Muscle layer of duodenum (tissue), 2 donors: ENCODE data around the gene EPHA6.
"Not testable (repeated sequence)": the region's sequence is repeated elsewhere in the genome, so short reads cannot be mapped to it uniquely, and the experiment has no call there.

Experiments
- H3K27ac ChIP-seq: one replicate; pipeline ENCODE4 v1.7.0; 2013; ENCODE audit warnings: mild to moderate bottlenecking, low read length
- H3K27me3 ChIP-seq: one replicate; pipeline ENCODE4 v1.7.0; 2013; ENCODE audit warnings: low read depth, mild to moderate bottlenecking, control low read depth, low read length
- H3K36me3 ChIP-seq, 2 donors: one replicate each; pipeline ENCODE4 v1.7.0; 2013; ENCODE audit warnings: low read length in 2 of 2, control low read depth in 1 of 2, mild to moderate bottlenecking in 1 of 2; ENCODE audit not compliant: insufficient read depth in 2 of 2, control insufficient read depth in 1 of 2
- H3K4me1 ChIP-seq, 2 donors: one replicate each; pipeline ENCODE4 v1.7.0; 2013; ENCODE audit warnings: low read length in 2 of 2, mild to moderate bottlenecking in 2 of 2, control low read depth in 1 of 2, moderate library complexity in 1 of 2; ENCODE audit not compliant: insufficient read depth in 2 of 2, control insufficient read depth in 1 of 2
- H3K4me3 ChIP-seq, 2 donors: one replicate each; pipeline ENCODE4 v1.7.0; 2013; ENCODE audit warnings: low read length in 2 of 2, low read depth in 1 of 2, mild to moderate bottlenecking in 1 of 2
- H3K9me3 ChIP-seq, 2 donors: one replicate each; pipeline ENCODE4 v1.7.0; 2013; ENCODE audit warnings: low read length in 2 of 2, control low read depth in 1 of 2, mild to moderate bottlenecking in 1 of 2; ENCODE audit not compliant: control insufficient read depth in 1 of 2
- donor health status: healthy.

Gene EPHA6

GRCh38 chr3:97241417-97241816, 427.0 kb downstream of the EPHA6 start:
- no peaks in the 10 kb centered on the region for H3K4me1 ChIP-seq
- H3K36me3 ChIP-seq: no peaks in the 10 kb centered on the region
- no peaks in the 10 kb centered on the region for H3K9me3 ChIP-seq
- no peak overlapping the region for H3K4me3 ChIP-seq
- no peaks in the 10 kb centered on the region for H3K27me3 ChIP-seq
- H3K27ac ChIP-seq: no peak overlapping the region

- Histone ChIP-seq H3K27me3 (no peaks in the 10 kb centered on the region), H3K4me3 (no peak overlapping the region), H3K27ac (no peak overlapping the region), H3K36me3 (no peaks in the 10 kb centered on the region), H3K9me3 (no peaks in the 10 kb centered on the region), H3K4me1 (peaks cover 0 to 13% of the 10 kb centered on the region in 2 donors)
Measured at GRCh38 chr3:97245201-97245910, 431.0 kb downstream of the EPHA6 start.

GRCh38 chr3:97256060-97256459, 441.7 kb downstream of the EPHA6 start:
- Histone ChIP-seq H3K27me3 (no peaks in the 10 kb centered on the region), H3K36me3 (no peaks in the 10 kb centered on the region), H3K4me3 (no peak overlapping the region)

GRCh38 chr3:97257942-97258697, 443.7 kb downstream of the EPHA6 start:
- H3K27me3 ChIP-seq: no peaks in the 10 kb centered on the region
- H3K4me1 ChIP-seq: no peaks in the 10 kb centered on the region
- no peak overlapping the region for H3K4me3 ChIP-seq
- no peaks in the 10 kb centered on the region for H3K9me3 ChIP-seq
- no peak overlapping the region for H3K27ac ChIP-seq
- no peaks in the 10 kb centered on the region for H3K36me3 ChIP-seq

More at GRCh38 chr3:97256060-97256459, 441.7 kb downstream of the EPHA6 start:
- H3K27ac ChIP-seq: no peak overlapping the region
- H3K4me1 ChIP-seq: no peaks in the 10 kb centered on the region
- no peaks in the 10 kb centered on the region for H3K9me3 ChIP-seq

- Histone ChIP-seq H3K36me3 (no peaks in the 10 kb centered on the region), H3K27ac (no peak overlapping the region), H3K4me1 (no peaks in the 10 kb centered on the region), H3K9me3 (no peaks in the 10 kb centered on the region), H3K4me3 (no peak overlapping the region), H3K27me3 (no peaks in the 10 kb centered on the region)
Measured at GRCh38 chr3:97259263-97259662, 444.9 kb downstream of the EPHA6 start.

GRCh38 chr3:97264180-97264579, 449.8 kb downstream of the EPHA6 start:
- H3K4me1 ChIP-seq: no peaks in the 10 kb centered on the region
- H3K27ac ChIP-seq: no peak overlapping the region
- H3K27me3 ChIP-seq: no peaks in the 10 kb centered on the region
- H3K4me3 ChIP-seq: no peak overlapping the region
- H3K9me3 ChIP-seq: no peaks in the 10 kb centered on the region
- no peaks in the 10 kb centered on the region for H3K36me3 ChIP-seq

GRCh38 chr3:97265237-97266005, 451.0 kb downstream of the EPHA6 start:
- H3K27me3 ChIP-seq: no peaks in the 10 kb centered on the region
- H3K4me3 ChIP-seq: no peak overlapping the region
- no peak overlapping the region for H3K27ac ChIP-seq
- no peaks in the 10 kb centered on the region for H3K9me3 ChIP-seq
- no peaks in the 10 kb centered on the region for H3K36me3 ChIP-seq
- H3K4me1 ChIP-seq: no peaks in the 10 kb centered on the region

- Histone ChIP-seq H3K36me3 (no peaks in the 10 kb centered on the region), H3K4me1 (no peaks in the 10 kb centered on the region), H3K27me3 (no peaks in the 10 kb centered on the region), H3K9me3 (no peaks in the 10 kb centered on the region), H3K4me3 (no peak overlapping the region), H3K27ac (no peak overlapping the region)
Measured at GRCh38 chr3:97269202-97269601, 454.8 kb downstream of the EPHA6 start.

- H3K36me3 ChIP-seq, H3K9me3 ChIP-seq, H3K4me3 ChIP-seq, H3K27ac ChIP-seq, H3K27me3 ChIP-seq, H3K4me1 ChIP-seq: not testable (repeated sequence)
Measured at GRCh38 chr3:97276879-97277550, 462.6 kb downstream of the EPHA6 start.

GRCh38 chr3:97277708-97278107, 463.3 kb downstream of the EPHA6 start:
- H3K4me3 ChIP-seq: no peak overlapping the region
- no peaks in the 10 kb centered on the region for H3K36me3 ChIP-seq
- H3K4me1 ChIP-seq: no peaks in the 10 kb centered on the region
- H3K27ac ChIP-seq: no peak overlapping the region
- no peaks in the 10 kb centered on the region for H3K9me3 ChIP-seq
- no peaks in the 10 kb centered on the region for H3K27me3 ChIP-seq

GRCh38 chr3:97278506-97278905, 464.1 kb downstream of the EPHA6 start:
- Histone ChIP-seq H3K27ac (no peak overlapping the region), H3K4me3 (no peak overlapping the region), H3K4me1 (no peaks in the 10 kb centered on the region)

More at GRCh38 chr3:97278506-97278905, 464.1 kb downstream of the EPHA6 start:
- H3K9me3 ChIP-seq: no peaks in the 10 kb centered on the region
- no peaks in the 10 kb centered on the region for H3K36me3 ChIP-seq
- no peaks in the 10 kb centered on the region for H3K27me3 ChIP-seq
